ENCODE data around the gene ITIH4. TPM values are rescaled to one million over a fixed set of nuclear protein-coding genes. Genes with fewer than 3 reads are reported as not detected.

The ITIH4 gene
- total RNA-seq, 1 experiment from 2014 or later, result 0.02 TPM

- DNase-seq (ENCODE audit: low read depth), result no peak
Measured at GRCh38 chr3:52798376-52798977, 32.0 kb downstream of the ITIH4 start.

GRCh38 chr3:52796411-52796810, 34.1 kb downstream of the ITIH4 start:
- DNase-seq (ENCODE audit: low read depth), result no peak

- no peak for DNase-seq (ENCODE audit: low read depth)
Measured at GRCh38 chr3:52795298-52795900, 35.1 kb downstream of the ITIH4 start.

- no peak for DNase-seq (ENCODE audit: low read depth)
Measured at GRCh38 chr3:52794612-52795099, 35.8 kb downstream of the ITIH4 start, which contains the start of gene ITIH3. Gene ITIH3 (plus strand): TSS chr3:52794796. CDS start chr3:52794804, 8 bp downstream.

GRCh38 chr3:52793702-52794611, 36.5 kb downstream of the ITIH4 start:
- no peak for DNase-seq (ENCODE audit: low read depth)

- DNase-seq (ENCODE audit: low read depth), result peak; percentile 32
Measured at GRCh38 chr3:52792961-52793695, 37.3 kb downstream of the ITIH4 start.

GRCh38 chr3:52792413-52792812, 38.1 kb downstream of the ITIH4 start:
- DNase-seq (ENCODE audit: low read depth), result no peak

- DNase-seq (ENCODE audit: low read depth), result no peak
Measured at GRCh38 chr3:52791928-52792327, 38.5 kb downstream of the ITIH4 start.

GRCh38 chr3:52791366-52791765, 39.1 kb downstream of the ITIH4 start:
- no peak for DNase-seq (ENCODE audit: low read depth)

GRCh38 chr3:52790741-52791140, 39.7 kb downstream of the ITIH4 start:
- no peak for DNase-seq (ENCODE audit: low read depth)

- DNase-seq (ENCODE audit: low read depth), result no peak
Measured at GRCh38 chr3:52790337-52790736, 40.1 kb downstream of the ITIH4 start.

GRCh38 chr3:52789746-52790040, 40.8 kb downstream of the ITIH4 start:
- DNase-seq (ENCODE audit: low read depth), result no peak

GRCh38 chr3:52788890-52789745, 41.4 kb downstream of the ITIH4 start:
- DNase-seq (ENCODE audit: low read depth), result no peak

- peak; percentile 7 for DNase-seq (ENCODE audit: low read depth)
Measured at GRCh38 chr3:52787672-52788625, 42.5 kb downstream of the ITIH4 start.

- no peak for DNase-seq (ENCODE audit: low read depth)
Measured at GRCh38 chr3:52787246-52787645, 43.2 kb downstream of the ITIH4 start.

- no peak for DNase-seq (ENCODE audit: low read depth)
Measured at GRCh38 chr3:52786330-52787215, 43.9 kb downstream of the ITIH4 start.

- DNase-seq (ENCODE audit: low read depth), result no peak
Measured at GRCh38 chr3:52784931-52785590, 45.4 kb downstream of the ITIH4 start.

GRCh38 chr3:52784021-52784621, 46.4 kb downstream of the ITIH4 start:
- DNase-seq (ENCODE audit: low read depth), result no peak
